ELF-1 (cell line): Measurements from ENCODE around the gene COMMD9.
"Not testable (repeated sequence)": the region's sequence is repeated elsewhere in the genome, so short reads cannot be mapped to it uniquely, and the experiment has no call there.

Experiments
- DNase-seq: peaks from one replicate; pipeline ENCODE4 v3.0.0-alpha.2; 2016; ENCODE audit warnings: low read depth, low spot score

COMMD9 gene

GRCh38 chr11:36289226-36289852, at the start of gene COMMD9:
COMMD9 (minus strand) TSS chr11:36289424; CDS start chr11:36289412, 12 bp downstream.
- DNase-seq: peak; percentile 95

GRCh38 chr11:36333897-36334296, 44.7 kb upstream of the COMMD9 start:
- peak; percentile 57 for DNase-seq

GRCh38 chr11:36333468-36333867, 44.2 kb upstream of the COMMD9 start:
- DNase-seq: no peak

- no peak for DNase-seq
These were observed 41.2 kb upstream of the COMMD9 start for GRCh38 chr11:36330411-36330810.

- DNase-seq: no peak
These were observed 39.9 kb upstream of the COMMD9 start for GRCh38 chr11:36328966-36329673.

GRCh38 chr11:36326524-36327419, 37.5 kb upstream of the COMMD9 start:
- peak; percentile 54 for DNase-seq

GRCh38 chr11:36325403-36325802, 36.2 kb upstream of the COMMD9 start:
- not testable (repeated sequence) for DNase-seq

- DNase-seq: not testable (repeated sequence)
These were observed 35.7 kb upstream of the COMMD9 start for GRCh38 chr11:36324956-36325355.

- no peak for DNase-seq
These were observed 28.8 kb upstream of the COMMD9 start for GRCh38 chr11:36317992-36318391.

- no peak for DNase-seq
These were observed 26.8 kb upstream of the COMMD9 start for GRCh38 chr11:36316049-36316448.

GRCh38 chr11:36314434-36314767, 25.2 kb upstream of the COMMD9 start:
- DNase-seq: no peak

GRCh38 chr11:36313750-36314433, 24.7 kb upstream of the COMMD9 start:
- DNase-seq: no peak

- no peak for DNase-seq
These were observed 23.6 kb upstream of the COMMD9 start for GRCh38 chr11:36312611-36313472.

- DNase-seq: no peak
These were observed 22.8 kb upstream of the COMMD9 start for GRCh38 chr11:36311926-36312595.

- no peak for DNase-seq
These were observed 20.6 kb upstream of the COMMD9 start for GRCh38 chr11:36309779-36310178.

- DNase-seq: no peak
These were observed 19.4 kb upstream of the COMMD9 start for GRCh38 chr11:36308577-36308976.

GRCh38 chr11:36306888-36307287, 17.7 kb upstream of the COMMD9 start:
- DNase-seq: peak; percentile 12

GRCh38 chr11:36305047-36305446, 15.8 kb upstream of the COMMD9 start:
- no peak for DNase-seq

GRCh38 chr11:36304351-36304750, 15.1 kb upstream of the COMMD9 start:
- no peak for DNase-seq

GRCh38 chr11:36300650-36301049, 11.4 kb upstream of the COMMD9 start:
- no peak for DNase-seq
